HG02610 (cell line): ENCODE data around the gene DHRS12.

ENCODE experiments used
- ATAC-seq: cut with Tn5 transposase; IDR thresholded peaks from one replicate; pipeline ENCODE4 v1.9.1; 2021; ENCODE audit warnings: mild to moderate bottlenecking, moderate library complexity; ENCODE audit not compliant: unreplicated experiment

DHRS12 gene

DNA sequence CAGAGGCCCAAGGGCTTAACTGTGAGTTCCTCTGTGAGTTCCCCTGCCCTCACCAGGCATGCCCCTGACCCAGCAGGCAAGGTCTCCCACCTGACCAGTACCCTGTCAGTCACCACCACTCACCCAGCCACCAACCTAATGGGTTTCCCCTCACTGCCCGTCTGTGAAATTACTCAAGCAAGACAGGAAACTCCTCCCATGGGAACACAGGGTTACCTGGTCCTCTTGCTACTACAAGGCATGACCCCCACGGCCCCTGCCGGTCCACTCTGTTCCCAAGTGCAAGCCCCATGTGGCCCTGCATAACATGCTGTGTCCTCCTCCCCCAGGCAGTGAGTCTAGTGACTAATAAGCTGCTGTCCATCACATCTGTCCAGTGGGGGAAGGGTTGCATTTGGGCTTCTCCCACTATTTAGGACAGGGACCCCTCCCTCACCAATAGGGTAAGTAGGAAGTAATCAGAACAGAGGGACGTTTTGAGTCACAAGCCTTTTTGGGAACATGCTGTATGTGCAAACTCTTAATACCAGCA, 8.0 kb upstream of the DHRS12 start:
- ATAC-seq, result peak; percentile 62

GRCh38 chr13:51811046-51811445, 7.1 kb upstream of the DHRS12 start:
- no peak for ATAC-seq

- no peak for ATAC-seq
Measured at GRCh38 chr13:51808811-51809210, 4.8 kb upstream of the DHRS12 start.

- ATAC-seq, result no peak
Measured at GRCh38 chr13:51807041-51807440, 3.1 kb upstream of the DHRS12 start.

GRCh38 chr13:51806566-51806965, 2.6 kb upstream of the DHRS12 start:
- ATAC-seq, result no peak

GRCh38 chr13:51805925-51806324, 2.0 kb upstream of the DHRS12 start:
- ATAC-seq, result no peak

DNA sequence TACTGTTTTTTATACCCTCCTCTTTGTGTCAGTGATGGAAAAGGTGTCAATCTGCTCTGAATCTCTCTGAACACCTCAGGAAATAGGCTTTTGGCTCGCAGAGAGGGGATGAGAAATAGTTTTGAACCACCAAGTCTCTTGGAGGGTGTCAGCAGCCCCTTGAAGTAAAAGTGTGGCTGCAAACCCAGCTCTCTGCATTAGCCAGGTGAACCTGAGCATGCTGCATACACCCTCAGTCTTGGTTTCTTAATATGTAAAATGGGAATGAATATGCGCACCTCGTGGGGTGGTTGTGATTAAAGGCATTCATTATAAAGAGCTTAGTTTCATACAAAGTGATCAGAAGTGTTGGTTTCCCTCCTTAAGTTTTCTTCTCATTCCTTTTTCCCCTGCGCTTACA, 1.4 kb upstream of the DHRS12 start:
- ATAC-seq, result no peak

GRCh38 chr13:51804295-51805172, 571 bp upstream of the DHRS12 start:
- no peak for ATAC-seq

DNA sequence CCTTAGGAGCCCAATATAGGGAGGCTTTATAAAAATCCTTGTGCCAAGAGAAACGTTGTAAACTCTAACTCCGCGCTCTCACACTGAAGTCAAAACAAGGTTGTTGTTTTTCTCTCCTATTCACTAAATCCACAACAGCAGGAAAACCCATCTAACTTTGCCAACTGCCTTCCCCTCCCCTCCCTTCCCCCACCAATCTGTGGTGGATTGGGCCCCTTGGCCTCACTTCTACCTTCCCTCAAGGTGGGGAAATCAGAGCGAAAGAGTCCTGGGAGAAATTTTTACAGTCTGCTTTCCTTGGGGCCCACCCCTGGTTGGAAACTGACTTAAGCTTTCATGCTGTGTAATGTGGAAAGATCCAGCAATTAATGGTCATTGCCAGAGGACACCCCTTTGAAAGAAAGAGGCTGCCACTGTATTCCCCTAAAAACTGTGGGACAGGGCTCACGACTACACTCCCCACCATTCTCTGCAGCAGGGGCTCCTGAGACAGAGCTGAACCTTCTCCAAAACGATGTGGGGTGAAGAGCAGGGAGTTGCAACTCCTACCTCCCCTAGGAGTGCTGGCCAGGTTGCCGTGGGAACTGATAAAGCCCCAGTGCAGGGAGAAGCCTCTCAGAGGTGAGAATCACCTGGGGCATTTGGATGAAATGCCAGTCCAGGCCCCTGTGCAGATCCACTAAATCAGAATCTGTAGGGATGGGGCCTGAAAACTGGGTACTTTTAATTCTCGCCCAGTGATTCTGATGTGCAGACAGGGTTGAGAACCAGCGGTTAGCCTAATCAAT, 1.1 kb downstream of the DHRS12 start:
- ATAC-seq, result no peak

DNA sequence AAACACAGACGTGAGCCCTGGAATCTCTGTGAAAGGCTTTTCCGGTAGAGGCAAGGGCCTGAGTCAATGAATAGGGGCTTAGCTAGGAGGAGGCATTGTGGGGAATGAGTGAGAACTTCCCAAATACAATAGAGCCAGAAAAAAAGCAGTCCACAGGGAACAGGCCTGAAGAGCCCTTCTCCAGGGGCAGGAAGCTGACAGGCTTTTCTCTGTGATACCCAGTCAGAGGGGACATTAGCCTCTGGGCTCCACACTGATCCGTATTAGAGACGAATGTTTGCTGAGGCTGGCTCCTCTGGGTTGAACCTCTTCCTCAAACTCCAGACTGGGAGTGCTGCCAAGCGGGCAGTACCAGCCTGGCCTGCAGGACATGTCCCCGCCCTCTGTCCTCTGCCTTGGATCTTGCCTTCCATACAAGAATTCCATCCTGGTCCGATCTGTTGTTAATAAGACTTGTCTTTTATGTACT, 2.3 kb downstream of the DHRS12 start:
- ATAC-seq, result no peak

DNA sequence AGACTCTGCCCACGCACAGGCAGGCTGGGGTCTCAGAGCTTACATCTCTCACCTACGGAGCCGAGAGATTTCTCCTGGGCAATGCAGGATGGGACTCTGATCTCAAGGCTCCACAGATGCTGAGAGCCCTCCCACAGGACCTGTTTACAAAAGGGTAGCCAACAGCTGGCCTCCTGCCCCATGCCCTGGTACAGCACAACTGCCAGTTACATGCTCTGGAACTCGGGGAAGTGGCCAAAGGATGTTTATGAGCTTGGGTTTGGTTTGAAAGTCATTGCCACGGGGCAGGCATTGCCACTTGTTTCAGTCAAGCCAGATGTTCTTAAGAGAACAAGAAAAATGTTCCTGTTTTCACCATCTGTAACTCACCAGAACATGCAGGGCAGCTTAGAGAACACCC, 3.5 kb downstream of the DHRS12 start:
- ATAC-seq, result no peak

GRCh38 chr13:51799261-51799660, 4.7 kb downstream of the DHRS12 start:
- no peak for ATAC-seq

DNA sequence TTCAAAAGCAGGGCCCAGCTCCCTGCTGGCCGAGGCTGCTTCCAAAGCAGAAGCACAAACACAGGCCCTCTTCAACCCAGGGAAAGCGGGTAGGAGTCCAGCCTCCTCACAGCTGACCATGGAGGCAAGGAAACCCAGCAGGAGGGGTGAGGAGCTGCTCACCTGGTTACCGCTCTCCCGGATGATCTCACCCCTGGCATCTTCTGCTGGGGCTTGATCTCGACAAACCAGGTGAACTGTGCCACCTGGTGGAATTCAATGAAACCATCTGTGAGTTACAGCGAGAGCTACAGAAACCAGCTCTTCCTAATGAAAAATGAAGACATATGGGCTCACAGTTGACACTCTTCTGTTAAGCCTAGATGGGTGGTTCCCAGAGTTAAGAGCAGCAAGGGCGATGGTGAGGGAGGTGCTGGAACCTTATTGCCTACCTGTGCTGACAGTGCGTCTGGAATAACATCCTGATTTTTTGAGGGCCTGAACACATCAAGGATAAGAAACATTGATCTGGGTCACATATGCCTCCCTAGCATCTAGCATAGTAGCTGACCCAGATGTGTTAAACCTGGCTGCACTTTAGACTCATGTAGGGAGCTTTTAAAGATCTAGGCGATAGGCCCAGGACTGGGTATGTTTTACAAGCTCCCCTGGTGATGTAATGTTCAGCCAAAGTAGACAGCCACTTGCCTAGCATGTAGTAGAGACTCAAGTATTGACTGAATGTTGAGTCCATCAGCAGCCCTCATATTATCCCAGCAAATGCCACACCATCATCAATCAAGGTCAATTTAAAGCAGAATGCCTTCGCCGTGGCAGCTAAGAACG, 6.1 kb downstream of the DHRS12 start:
- ATAC-seq, result no peak

DNA sequence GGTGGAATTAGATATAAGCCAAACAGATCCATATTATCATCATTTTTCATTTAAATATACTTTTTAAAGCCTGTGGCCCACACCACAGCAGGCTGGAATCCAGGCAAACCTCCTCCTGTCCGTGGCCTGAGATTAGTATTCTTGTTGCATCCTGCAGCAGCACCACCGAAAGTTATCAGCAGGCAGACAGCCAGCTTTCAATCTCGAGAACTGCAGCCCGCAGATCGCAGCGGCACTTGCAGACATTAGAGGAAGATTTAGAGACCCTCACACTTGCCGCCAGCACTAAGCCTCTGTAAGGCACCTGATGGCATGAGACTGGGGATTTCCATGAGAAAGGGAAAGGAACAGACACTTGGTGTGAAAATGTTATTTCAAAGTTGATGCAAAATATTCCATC, 7.4 kb downstream of the DHRS12 start:
- ATAC-seq, result no peak

DNA sequence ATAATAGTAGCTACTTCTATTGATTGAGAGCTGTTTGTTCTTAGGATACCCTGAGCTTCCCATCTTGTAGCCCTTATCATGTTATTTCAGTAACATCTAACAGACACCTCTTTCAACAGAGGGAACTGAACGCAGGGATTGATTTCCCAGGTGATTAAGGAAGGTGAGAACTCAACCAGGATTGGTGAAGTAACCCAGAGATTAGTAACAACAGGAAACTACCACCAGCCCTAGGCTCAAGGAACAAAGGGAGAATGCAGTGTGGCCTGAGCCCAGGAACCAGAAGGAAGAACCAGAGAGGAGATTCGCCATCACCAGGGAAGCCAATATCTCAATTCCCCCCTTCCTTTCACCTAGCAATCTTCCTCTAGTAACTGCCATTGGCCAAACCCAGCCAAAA, 8.5 kb downstream of the DHRS12 start:
- no peak for ATAC-seq

- ATAC-seq, result no peak
Measured at GRCh38 chr13:51794964-51795363, 9.0 kb downstream of the DHRS12 start.

DNA sequence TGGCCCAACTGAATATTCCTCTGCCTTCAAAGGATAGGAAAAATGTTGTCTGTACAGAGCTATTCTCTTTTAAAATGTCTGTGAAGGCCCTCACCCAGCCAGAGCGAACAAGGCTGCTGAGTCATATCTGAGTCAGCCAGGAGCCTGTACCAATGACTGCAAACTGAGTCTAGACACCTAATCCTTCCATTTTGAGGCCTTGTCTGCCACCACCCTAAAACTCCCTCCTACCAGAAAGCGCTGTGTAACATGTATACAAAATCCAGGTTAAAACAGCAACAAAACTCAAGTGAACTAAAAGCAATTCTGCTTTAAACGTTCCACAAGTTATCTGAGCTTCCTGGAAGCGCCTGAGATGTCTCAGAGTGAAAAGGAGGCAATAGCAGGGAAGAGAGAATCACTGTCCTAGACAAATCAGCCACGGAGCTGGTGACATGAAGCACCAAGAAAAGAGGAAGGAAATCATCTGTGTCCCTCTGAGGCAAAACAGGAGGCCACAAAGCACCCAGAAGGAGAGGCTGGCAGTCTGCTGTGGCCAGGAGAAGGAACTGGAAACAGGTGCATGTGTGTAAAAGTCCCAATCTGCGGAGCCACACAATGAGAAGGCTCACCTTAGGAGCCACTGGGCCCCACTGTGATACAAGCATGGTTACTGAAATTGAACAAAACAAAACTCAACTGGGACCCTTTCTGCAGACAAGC, 10.2 kb downstream of the DHRS12 start:
- peak; percentile 78 for ATAC-seq

DNA sequence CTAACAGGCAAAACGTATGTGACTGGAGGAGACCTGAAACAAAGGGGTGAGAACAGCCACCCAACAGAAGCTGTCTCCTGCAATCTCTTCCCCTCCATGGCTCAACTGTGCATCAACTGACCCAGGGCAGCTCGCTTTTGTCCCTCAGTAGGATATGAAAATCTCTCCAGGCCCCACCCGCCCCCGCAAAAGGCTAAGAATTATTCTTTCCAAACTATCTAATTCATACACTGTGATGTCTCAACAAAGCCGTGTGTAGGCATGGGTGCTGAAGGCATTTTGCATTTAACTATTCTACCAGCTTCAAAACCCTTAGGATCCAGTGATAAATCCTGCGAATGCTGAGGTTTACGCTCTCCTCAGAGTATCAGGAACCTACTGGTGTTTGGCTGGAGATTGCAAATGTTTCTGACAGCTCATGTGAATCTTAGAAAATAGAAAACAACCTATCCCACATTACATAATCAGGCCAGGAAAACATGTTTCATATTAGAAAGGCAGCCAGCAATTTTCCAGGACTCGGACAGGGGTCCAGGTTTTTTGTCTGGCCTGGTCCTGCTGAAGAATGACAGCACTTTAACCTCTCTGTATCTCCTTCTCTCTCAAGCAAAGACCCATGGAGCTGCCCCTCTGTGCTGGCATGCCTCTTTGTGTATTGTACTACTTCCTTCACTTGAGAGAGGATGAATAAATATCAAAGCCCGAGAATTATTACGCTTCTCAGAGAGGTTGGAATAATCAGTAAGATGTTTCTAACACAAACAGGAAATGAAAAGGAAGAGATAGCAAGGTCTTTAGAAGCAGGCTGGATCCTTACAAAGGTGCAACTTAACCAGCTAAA, 17.3 kb downstream of the DHRS12 start:
- no peak for ATAC-seq

DNA sequence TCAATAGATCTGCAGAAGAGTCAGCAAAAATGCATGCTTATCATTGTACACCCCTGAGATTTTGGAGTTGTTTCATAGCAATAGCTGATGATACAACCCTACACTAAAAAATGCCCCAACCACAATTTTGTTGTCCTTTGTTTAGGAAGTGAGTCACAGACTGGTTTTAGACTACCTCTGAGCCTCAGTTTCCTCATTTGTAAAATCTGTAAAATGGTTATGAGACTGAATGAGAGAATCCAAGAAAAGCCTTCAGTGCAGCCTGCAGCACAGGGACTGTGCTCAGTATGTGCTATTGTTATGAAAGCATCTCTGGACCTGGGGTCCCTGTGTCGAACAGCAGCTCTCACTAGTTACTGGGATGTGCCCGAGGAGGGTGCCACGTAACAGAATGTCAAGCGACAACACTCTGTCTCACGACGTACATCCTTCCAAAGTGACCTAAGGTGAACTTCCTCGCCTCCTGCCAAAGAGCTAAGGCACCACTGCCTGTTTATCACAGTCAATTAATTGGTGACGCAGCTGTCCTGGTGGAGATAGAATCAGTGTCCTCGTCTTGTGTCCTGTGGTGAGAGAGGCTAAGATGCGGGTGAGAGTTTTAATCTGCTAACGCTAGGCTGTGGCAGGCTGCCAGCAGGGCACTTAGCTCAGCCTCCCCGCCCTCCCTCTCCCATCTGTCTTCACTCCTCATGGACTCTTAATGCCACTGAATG, 18.1 kb downstream of the DHRS12 start:
- ATAC-seq, result no peak
